Hematopoietic multipotent progenitor cell treated with erythropoietin and hydrocortisone succinate and interleukin-3 and kit ligand, for 15 days (in vitro differentiated cells): ENCODE measurements around the gene PADI6.
A peak's percentile ranks its signal among the peaks of the same experiment; 100 is the strongest.
"Not testable (repeated sequence)": the region's sequence is repeated elsewhere in the genome, so short reads cannot be mapped to it uniquely, and the experiment has no call there.

ENCODE experiments used
- DNase-seq: peaks from one replicate; pipeline ENCODE4 v3.0.0-alpha.2; 2015; ENCODE audit warnings: low spot score

Gene PADI6

GRCh38 chr1:17371896-17372295 lies at the start of gene PADI6:
TSS of gene PADI6 (plus strand) at chr1:17372196. CDS start at chr1:17372246, 50 bp downstream.
- DNase-seq: no peak

DNA sequence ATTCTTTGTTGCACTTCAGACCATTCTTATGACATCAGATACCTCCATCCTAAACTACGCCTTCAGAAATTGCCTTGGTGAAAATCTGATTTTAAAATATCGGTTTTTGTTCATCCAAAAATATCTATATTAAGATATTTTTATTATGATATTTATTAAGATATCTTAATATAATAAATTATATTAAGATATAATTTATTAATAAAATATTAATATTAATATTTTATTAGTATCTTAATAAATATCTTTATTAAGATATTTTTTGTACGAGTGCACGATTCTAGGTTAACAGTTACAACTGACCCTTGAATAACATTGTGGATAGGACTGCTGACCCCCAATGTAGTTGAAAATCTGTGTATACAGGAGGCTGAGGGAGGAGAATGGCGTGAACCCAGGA lies 43.1 kb upstream of the PADI6 start:
- DNase-seq: no peak

GRCh38 chr1:17329610-17330009 lies 42.4 kb upstream of the PADI6 start:
- DNase-seq: no peak

- DNase-seq: no peak
These were observed 41.1 kb upstream of the PADI6 start for GRCh38 chr1:17330856-17331255.

- no peak for DNase-seq
These were observed 38.9 kb upstream of the PADI6 start for GRCh38 chr1:17333081-17333480.

DNA sequence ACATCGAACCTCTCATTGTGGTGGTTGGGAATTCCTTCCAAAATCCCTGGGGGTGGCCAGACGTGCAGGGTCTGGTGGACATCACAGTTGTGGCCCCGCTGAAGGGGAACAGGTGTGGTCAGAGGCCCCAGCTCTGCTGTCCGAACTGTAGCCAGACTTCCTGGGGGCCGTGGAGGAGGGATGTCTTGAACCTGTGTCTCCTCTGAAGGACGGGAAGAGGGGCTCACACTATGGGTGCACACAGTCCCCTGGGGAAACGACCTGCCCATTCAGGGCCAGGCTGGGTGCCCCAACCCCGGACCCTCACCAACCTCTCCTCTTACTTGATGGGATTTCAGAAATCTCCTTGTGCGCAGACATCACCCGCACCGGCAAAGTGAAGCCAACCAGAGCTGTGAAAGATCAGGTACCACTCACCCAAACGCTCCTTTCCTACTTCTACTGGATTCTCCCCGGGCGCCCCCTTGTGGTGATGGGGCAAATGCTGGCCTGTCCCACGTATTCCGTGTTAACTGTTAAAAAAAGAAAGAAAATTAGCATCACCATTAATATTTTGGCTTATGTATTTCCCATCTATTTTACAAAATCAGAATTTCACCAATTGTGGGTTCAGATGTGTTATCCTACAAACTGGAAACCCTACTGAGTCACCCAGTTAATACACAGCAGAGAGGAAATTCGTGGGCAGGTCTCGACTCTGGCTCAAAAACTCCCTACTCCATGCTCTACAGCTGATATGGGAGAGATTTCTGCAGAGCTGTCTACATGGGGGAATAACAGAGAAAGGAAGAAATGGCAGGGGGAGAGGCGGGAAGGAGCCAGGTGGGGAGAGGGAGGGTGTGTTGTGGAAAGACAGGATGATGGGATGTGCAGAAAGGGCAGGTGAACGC lies 35.9 kb upstream of the PADI6 start:
- peak; percentile 58 for DNase-seq

DNA sequence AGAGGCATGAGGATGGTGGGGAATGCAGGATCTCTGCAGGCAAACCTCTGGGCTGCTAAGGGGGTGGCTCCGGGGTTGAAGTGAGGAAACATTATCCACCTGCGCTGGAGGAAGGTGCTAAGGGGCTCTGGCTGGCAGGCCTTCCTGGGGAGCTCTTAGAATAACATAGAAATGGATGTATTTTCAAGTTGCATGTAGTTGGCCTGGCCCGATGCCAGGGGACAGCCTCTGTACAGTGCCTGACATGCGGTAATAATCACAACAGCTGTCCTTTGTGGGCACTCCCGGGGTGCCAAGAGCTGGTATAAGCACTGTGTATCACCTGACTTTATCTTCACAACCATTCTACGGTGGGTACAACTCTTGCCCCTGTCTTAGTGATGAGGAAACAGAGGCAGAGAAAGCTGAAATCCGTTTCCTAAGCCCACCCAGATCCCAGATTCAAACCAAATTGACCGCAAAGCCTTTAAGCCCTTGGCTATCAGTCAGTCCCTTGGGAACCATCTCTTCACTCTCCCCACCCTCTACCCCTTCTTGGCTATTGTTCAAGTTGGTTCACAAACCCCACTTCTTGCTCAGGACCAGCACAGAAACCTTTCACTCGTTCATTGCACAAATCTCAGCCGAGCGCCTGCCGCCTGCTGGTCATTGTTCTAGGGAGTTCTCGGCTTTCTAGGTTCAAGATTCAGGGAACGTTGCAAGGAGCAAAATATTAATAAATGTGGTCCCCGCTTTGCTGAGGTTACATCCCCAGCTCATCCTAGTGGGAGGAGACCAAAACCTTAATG lies 33.1 kb upstream of the PADI6 start:
- DNase-seq: no peak

DNA sequence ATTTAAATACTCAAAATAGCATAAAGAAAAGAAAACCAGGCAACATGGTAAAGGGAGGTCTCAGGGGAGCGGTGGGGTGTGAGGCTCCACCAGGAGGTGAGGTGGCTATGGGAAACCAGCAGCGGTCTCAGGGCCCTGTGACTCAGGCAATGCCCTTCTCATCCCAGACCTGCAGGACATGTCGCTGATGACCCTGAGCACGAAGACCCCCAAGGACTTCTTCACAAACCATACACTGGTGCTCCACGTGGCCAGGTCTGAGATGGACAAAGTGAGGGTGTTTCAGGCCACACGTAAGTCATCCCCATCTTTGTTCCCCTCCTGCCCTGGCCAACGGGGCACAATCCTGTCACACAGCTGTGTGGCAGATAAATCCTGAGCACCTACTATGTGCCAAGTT lies 32.5 kb upstream of the PADI6 start:
- DNase-seq: no peak

GRCh38 chr1:17340358-17340757 lies 31.6 kb upstream of the PADI6 start:
- DNase-seq: no peak

DNA sequence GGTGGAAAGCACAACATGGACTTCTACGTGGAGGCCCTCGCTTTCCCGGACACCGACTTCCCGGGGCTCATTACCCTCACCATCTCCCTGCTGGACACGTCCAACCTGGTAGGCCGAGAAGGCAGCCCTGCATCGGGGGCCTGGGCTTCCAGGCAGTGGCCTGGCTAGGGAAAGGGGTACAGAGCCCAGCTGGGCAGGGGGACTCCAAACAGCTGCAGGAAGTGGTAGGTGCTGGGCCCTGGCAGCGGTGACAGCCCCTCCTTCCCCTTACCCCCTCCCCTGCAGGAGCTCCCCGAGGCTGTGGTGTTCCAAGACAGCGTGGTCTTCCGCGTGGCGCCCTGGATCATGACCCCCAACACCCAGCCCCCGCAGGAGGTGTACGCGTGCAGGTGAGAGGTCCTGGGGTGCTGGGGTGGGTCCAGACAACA lies 30.0 kb upstream of the PADI6 start:
- DNase-seq: no peak

GRCh38 chr1:17345506-17345905 lies 26.5 kb upstream of the PADI6 start:
- not testable (repeated sequence) for DNase-seq

GRCh38 chr1:17346046-17346789 lies 25.8 kb upstream of the PADI6 start:
- no peak for DNase-seq

GRCh38 chr1:17347769-17348592 lies 24.0 kb upstream of the PADI6 start:
- DNase-seq: no peak

DNA sequence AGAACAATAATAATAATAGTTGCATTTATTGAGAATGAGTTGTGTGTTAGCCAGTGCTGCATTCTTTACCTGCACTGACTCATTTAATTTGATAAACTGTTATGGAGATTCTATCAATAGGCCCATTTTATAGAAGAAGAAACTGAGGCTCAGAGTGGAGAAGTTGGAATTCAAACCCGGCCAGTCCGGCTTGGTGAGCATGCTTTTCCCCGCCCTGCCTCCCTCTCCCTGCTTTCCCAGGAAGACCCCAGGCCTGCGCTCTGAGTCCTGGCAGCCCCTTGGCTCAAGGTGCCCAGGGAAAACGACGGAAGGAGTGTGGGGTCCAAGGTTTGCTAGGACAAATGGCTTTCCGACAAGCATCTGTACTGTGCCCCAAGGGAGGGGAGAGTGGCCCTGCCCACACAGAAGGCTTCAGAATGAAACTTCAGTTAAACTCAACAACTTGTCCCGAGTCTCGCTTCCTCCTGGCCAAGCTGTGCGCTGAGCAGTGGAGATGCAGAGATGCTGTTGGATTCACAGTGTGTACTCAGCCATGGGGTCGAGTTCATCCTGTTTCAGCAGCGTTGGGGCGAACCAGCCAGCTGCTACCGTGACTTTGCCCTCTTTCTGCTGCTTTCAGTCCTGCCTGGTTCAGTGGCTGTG lies 23.3 kb upstream of the PADI6 start:
- DNase-seq: no peak

GRCh38 chr1:17350083-17350482 lies 21.9 kb upstream of the PADI6 start:
- no peak for DNase-seq

GRCh38 chr1:17350928-17351446 lies 21.0 kb upstream of the PADI6 start:
- no peak for DNase-seq

- DNase-seq: no peak
These were observed 20.2 kb upstream of the PADI6 start for GRCh38 chr1:17351598-17352324.

GRCh38 chr1:17352419-17352909 lies 19.5 kb upstream of the PADI6 start:
- no peak for DNase-seq

- DNase-seq: no peak
These were observed 16.1 kb upstream of the PADI6 start for GRCh38 chr1:17355898-17356297.
